Endothelial cell of umbilical vein (primary cell): ENCODE data around the gene SPANXN2. TPM values are rescaled to one million over a fixed set of nuclear protein-coding genes. Genes with fewer than 3 reads are reported as not detected.

ENCODE experiments used
- BruUV-seq: library from RNA; stranded (reverse); fragments of 400-500 nt; replicated peaks from 2 replicates; lab custom pipeline; 2021; lab: Mats Ljungman, UMichigan
- CTCF ChIA-PET: fragments of 300-600, 350-600 bp; sonication (Branson Sonifier 250); formaldehyde crosslinking; loops from one replicate; lab custom pipeline; 2021; ENCODE audit warnings: antibody characterized with exemption, inconsistent platforms; lab: Charles Lee
- POLR2A ChIA-PET: fragments of 300-600, 350-600 bp; sonication (Branson Sonifier 250); formaldehyde crosslinking; loops from one replicate; lab custom pipeline; 2021; ENCODE audit warnings: antibody characterized with exemption, inconsistent platforms; lab: Charles Lee
- DNase-seq: peaks from one replicate; pipeline ENCODE4 v3.0.0-alpha.2; 2011; ENCODE audit warnings: low read depth, low spot score
- FAIRE-seq: peaks from 2 replicates; lab custom pipeline; 2011; peaks lifted over from hg19 to GRCh38; lab: Jason Lieb, UNC
- H2AFZ ChIP-seq: 2 replicates; pipeline ENCODE4 v1.6.0; 2012; ENCODE audit warnings: low read depth, low read length, control low read depth, inconsistent platforms
- H3K27ac ChIP-seq: 2 replicates; pipeline ENCODE4 v1.5.1; 2011; ENCODE audit warnings: low read depth, mild to moderate bottlenecking, control low read depth, low read length, moderate library complexity; ENCODE audit not compliant: insufficient read depth
- H3K27me3 ChIP-seq, 2 experiments: 2 replicates each; pipeline versions ENCODE4 v1.6.0 to v1.6.1; 2011; ENCODE audit warnings: low read length in 2 of 2, mixed read lengths in 1 of 2; ENCODE audit not compliant: control insufficient read depth in 2 of 2, insufficient read depth in 2 of 2
- H3K36me3 ChIP-seq, 2 experiments: 2 replicates in 1 of 2; 3 replicates in 1 of 2; pipeline ENCODE4 v1.5.1; 2011; ENCODE audit warnings: low read length in 2 of 2, mild to moderate bottlenecking in 1 of 2, moderate library complexity in 1 of 2; ENCODE audit not compliant: control insufficient read depth in 2 of 2, insufficient read depth in 2 of 2; ENCODE audit errors: extremely low read depth in 1 of 2
- H3K4me1 ChIP-seq: 3 replicates; pipeline ENCODE4 v1.5.1; 2011; ENCODE audit warnings: mild to moderate bottlenecking, low read length; ENCODE audit not compliant: control insufficient read depth, insufficient read depth; ENCODE audit errors: extremely low read depth
- H3K4me2 ChIP-seq: 2 replicates; pipeline ENCODE4 v1.6.1; 2011; ENCODE audit warnings: low read length, control low read depth, mixed read lengths; ENCODE audit not compliant: insufficient read depth
- H3K4me3 ChIP-seq, 3 experiments: fragments of 200-600 bp in 1 of 3; sonication (generic), shearing (Covaris generic) in 1 of 3; replicated peaks in 1 of 3; 2 replicates each; pipeline ENCODE4 v1.5.1; 2011 to 2016; ENCODE audit warnings: control low read depth in 3 of 3, low read length in 3 of 3, mild to moderate bottlenecking in 2 of 3, inconsistent platforms in 1 of 3, low read depth in 1 of 3, moderate library complexity in 1 of 3; ENCODE audit not compliant: insufficient read depth in 1 of 3
- H3K79me2 ChIP-seq: 2 replicates; pipeline ENCODE4 v1.6.0; 2012; ENCODE audit warnings: low read length, inconsistent platforms; ENCODE audit not compliant: control insufficient read depth, insufficient read depth
- H3K9ac ChIP-seq: replicated peaks from 2 replicates; pipeline ENCODE3; 2011; ENCODE audit warnings: low read length, control low read depth; ENCODE audit not compliant: insufficient read depth; ENCODE audit errors: extremely low read depth
- H3K9me1 ChIP-seq: replicated peaks from 3 replicates; pipeline ENCODE4 v1.6.0; 2011; ENCODE audit warnings: mild to moderate bottlenecking, low read length; ENCODE audit not compliant: control insufficient read depth, insufficient read depth; ENCODE audit errors: extremely low read depth
- H3K9me3 ChIP-seq: replicated peaks from 2 replicates; pipeline ENCODE4 v1.5.1; 2012; ENCODE audit warnings: low read length, inconsistent platforms; ENCODE audit not compliant: control insufficient read depth, insufficient read depth
- H4K20me1 ChIP-seq: replicated peaks from 2 replicates; pipeline ENCODE3; 2011; ENCODE audit warnings: mild to moderate bottlenecking, low read length; ENCODE audit not compliant: control insufficient read depth, insufficient read depth; ENCODE audit errors: extremely low read depth
- EZH2 ChIP-seq: IDR thresholded peaks from 2 replicates; pipeline ENCODE4 v1.6.1; 2012; ENCODE audit warnings: borderline replicate concordance, low read depth, mild to moderate bottlenecking, moderate library complexity, low read length, inconsistent platforms; ENCODE audit not compliant: severe bottlenecking
- FOS ChIP-seq: IDR thresholded peaks from 2 replicates; pipeline ENCODE4 v1.6.1; 2011; ENCODE audit warnings: mild to moderate bottlenecking, low read length, moderate library complexity, borderline replicate concordance; ENCODE audit not compliant: insufficient read depth
- GATA2 ChIP-seq: IDR thresholded peaks from 2 replicates; pipeline ENCODE4 v1.7.0; 2011; ENCODE audit warnings: low read depth, mild to moderate bottlenecking, moderate library complexity, mixed read lengths, low read length; ENCODE audit not compliant: insufficient read length, insufficient read depth
- JUN ChIP-seq: IDR thresholded peaks from 2 replicates; pipeline ENCODE4 v1.6.1; 2011; ENCODE audit warnings: borderline replicate concordance, low read depth; ENCODE audit not compliant: insufficient read length, insufficient read depth
- MYC ChIP-seq: IDR thresholded peaks from one replicate; pipeline ENCODE4 v1.6.1; 2011; ENCODE audit warnings: mild to moderate bottlenecking, low read depth, low read length
- POLR2A ChIP-seq: IDR thresholded peaks from 2 replicates; pipeline ENCODE4 v1.6.1; 2012; ENCODE audit warnings: low read depth, mild to moderate bottlenecking, control low read depth, low read length
- POLR2AphosphoS5 ChIP-seq: IDR thresholded peaks from 2 replicates; pipeline ENCODE4 v1.6.1; 2012; ENCODE audit warnings: low read depth, mild to moderate bottlenecking, control low read depth, low read length, moderate library complexity; ENCODE audit not compliant: insufficient read depth
- dilution Hi-C: fragments of 300-500 bp; cut with MboI; formaldehyde crosslinking; loops from one replicate; pipeline ENCODE4 v1.15.0; 2019; ENCODE audit warnings: low sequenced_read_pairs; ENCODE audit not compliant: extremely low pct_ligation_motif_present
- intact Hi-C: fragments of 100-400 bp; cut with micrococcal nuclease; formaldehyde crosslinking; loops from one replicate; pipeline ENCODE4 v1.10.0; 2022
- polyA plus RNA-seq, 4 experiments: library from polyadenylated mRNA; depleted of rRNA in 3 of 4; stranded (reverse) in 3 of 4; unstranded in 1 of 4; fragments of >200 nt; gene quantifications; 2 replicates each; pipeline versions ENCODE4 v1.2.1 to v1.2.3, GENCODE V29; 2011 to 2012; ENCODE audit warnings: missing spikeins in 1 of 4
- total RNA-seq: library from RNA; stranded (reverse); gene quantifications from 2 replicates; pipeline ENCODE4 v1.2.3, GENCODE V29; 2021
- TF ChIP-seq, protein P1 (sequence below): IDR thresholded peaks from 2 replicates; pipeline ENCODE4 v1.6.1; 2011; ENCODE audit not compliant: insufficient read depth, insufficient read length
- TF ChIP-seq, protein P2 (sequence below), 2 donors: IDR thresholded peaks; 1 replicate in 1 of 2; 2 replicates in 1 of 2; pipeline ENCODE4 v1.5.1; 2011; ENCODE audit warnings: low read length in 2 of 2, mild to moderate bottlenecking in 2 of 2, moderate library complexity in 2 of 2, control low read depth in 1 of 2, inconsistent platforms in 1 of 2, low read depth in 1 of 2; ENCODE audit not compliant: insufficient read depth in 1 of 2; ENCODE audit errors: extremely low read depth in 1 of 2

SPANXN2 gene
- total and polyA plus RNA-seq, 2 donors (not counting 3 experiments of a cell fraction or from before 2014, with no cell fraction given): not detected

DNA sequence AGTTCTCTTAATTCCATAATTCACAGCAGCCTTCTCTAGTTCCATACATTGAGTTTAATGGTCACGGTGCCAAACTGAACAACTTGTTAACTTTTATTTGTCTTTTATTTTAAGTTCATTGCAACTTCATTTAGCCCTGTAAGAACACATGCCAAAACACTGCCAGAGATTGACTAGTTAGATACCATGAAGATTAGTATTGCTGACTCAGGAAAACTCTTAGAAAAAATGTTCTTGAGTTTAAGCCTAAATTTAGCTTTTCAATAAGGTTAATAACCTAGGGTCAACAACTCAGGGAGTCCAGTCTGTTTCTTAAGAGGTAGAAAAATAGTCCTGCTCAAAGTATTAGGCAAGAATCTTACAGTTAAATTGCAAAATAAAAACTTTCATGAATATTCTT is 25.7 kb downstream of the SPANXN2 start:
- no peak for FAIRE-seq
- BruUV-seq: no TSS peak

More for the DNA sequence above, 25.7 kb downstream of the SPANXN2 start:
- H4K20me1 ChIP-seq: no peaks in the 10 kb centered on the region
- no peaks in the 10 kb centered on the region for H3K36me3 ChIP-seq
- no peaks in the 10 kb centered on the region for H3K4me1 ChIP-seq
- H3K27me3 ChIP-seq: no peaks in the 10 kb centered on the region
- H3K4me2 ChIP-seq: no peak overlapping the region
- intact Hi-C loops: no loop called here
- no peak overlapping the region for H2AFZ ChIP-seq
- no peaks in the 10 kb centered on the region for H3K79me2 ChIP-seq
- dilution Hi-C loops: no loop called here
- no peak for TF ChIP-seq JUN
- TF ChIP-seq MYC: no peak
- no peak for TF ChIP-seq EZH2
- TF ChIP-seq GATA2: no peak
- TF ChIP-seq POLR2A: no peak
- TF ChIP-seq, protein P1, sequence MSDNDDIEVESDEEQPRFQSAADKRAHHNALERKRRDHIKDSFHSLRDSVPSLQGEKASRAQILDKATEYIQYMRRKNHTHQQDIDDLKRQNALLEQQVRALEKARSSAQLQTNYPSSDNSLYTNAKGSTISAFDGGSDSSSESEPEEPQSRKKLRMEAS: no peak
- TF ChIP-seq POLR2AphosphoS5: no peak
- TF ChIP-seq, protein P2, sequence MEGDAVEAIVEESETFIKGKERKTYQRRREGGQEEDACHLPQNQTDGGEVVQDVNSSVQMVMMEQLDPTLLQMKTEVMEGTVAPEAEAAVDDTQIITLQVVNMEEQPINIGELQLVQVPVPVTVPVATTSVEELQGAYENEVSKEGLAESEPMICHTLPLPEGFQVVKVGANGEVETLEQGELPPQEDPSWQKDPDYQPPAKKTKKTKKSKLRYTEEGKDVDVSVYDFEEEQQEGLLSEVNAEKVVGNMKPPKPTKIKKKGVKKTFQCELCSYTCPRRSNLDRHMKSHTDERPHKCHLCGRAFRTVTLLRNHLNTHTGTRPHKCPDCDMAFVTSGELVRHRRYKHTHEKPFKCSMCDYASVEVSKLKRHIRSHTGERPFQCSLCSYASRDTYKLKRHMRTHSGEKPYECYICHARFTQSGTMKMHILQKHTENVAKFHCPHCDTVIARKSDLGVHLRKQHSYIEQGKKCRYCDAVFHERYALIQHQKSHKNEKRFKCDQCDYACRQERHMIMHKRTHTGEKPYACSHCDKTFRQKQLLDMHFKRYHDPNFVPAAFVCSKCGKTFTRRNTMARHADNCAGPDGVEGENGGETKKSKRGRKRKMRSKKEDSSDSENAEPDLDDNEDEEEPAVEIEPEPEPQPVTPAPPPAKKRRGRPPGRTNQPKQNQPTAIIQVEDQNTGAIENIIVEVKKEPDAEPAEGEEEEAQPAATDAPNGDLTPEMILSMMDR (IDR thresholded peaks at IDR 0.05; ENCODE audit: extremely low read depth in 1 of 2, insufficient read depth in 1 of 2, low read depth in 1 of 2, low read length in 2 of 2): no peak
- TF ChIP-seq FOS: no peak
- H3K9ac ChIP-seq: no peak overlapping the region
- DNase-seq: no peak
- H3K27ac ChIP-seq: no peak overlapping the region
- CTCF ChIA-PET: no interaction called here
- no peaks in the 10 kb centered on the region for H3K9me1 ChIP-seq
- H3K9me3 ChIP-seq: no peaks in the 10 kb centered on the region
- POLR2A ChIA-PET: no interaction called here
- H3K4me3 ChIP-seq: no peak overlapping the region
